A549 (cell line): ENCODE results near the gene SVEP1.

Experiments used
- CTCF ChIP-seq: fragments of >200 bp; sonication (Bioruptor Twin); formaldehyde crosslinking; IDR thresholded peaks from 3 replicates; pipeline ENCODE4 v1.5.1; 2016
- EP300 ChIP-seq, 2 experiments: fragments of >200 bp; sonication (Bioruptor Twin); formaldehyde crosslinking; IDR thresholded peaks; 2 replicates in 1 of 2; 3 replicates in 1 of 2; pipeline ENCODE4 v1.6.1; 2016 to 2017
- FOSB ChIP-seq: fragments of 250-450 bp; sonication (Bioruptor Pico); IDR thresholded peaks from 2 replicates; pipeline ENCODE4 v1.5.0; 2020; ENCODE audit warnings: mild to moderate bottlenecking, moderate library complexity
- JUN ChIP-seq, 2 experiments: fragments of >200 bp; sonication (Bioruptor Twin); formaldehyde crosslinking; IDR thresholded peaks; 2 replicates in 1 of 2; 3 replicates in 1 of 2; pipeline ENCODE4 v1.6.1; 2016 to 2017
- JUNB ChIP-seq: fragments of >200 bp; sonication (Bioruptor Twin); formaldehyde crosslinking; IDR thresholded peaks from 2 replicates; pipeline ENCODE4 v1.6.1; 2016
- MAFK ChIP-seq: fragments of 450-650 bp; IDR thresholded peaks from 2 replicates; pipeline ENCODE4 v1.6.1; 2014; ENCODE audit not compliant: partially characterized antibody
- MAX ChIP-seq: IDR thresholded peaks from 2 replicates; pipeline ENCODE4 v1.6.1; 2012
- PHF8 ChIP-seq: fragments of 200-600 bp; sonication (generic); IDR thresholded peaks from 2 replicates; pipeline ENCODE4 v1.6.1; 2016; ENCODE audit warnings: low read depth, mild to moderate bottlenecking, antibody characterized with exemption, moderate library complexity, borderline replicate concordance
- RCOR1 ChIP-seq: fragments of 150-350 bp; IDR thresholded peaks from 2 replicates; pipeline ENCODE4 v1.6.1; 2014; ENCODE audit warnings: antibody characterized with exemption, low read length, low read depth
- USF2 ChIP-seq: fragments of 450-650 bp; IDR thresholded peaks from 2 replicates; pipeline ENCODE4 v1.6.1; 2014; ENCODE audit warnings: antibody characterized with exemption

- TF ChIP-seq USF2 (no peak), JUNB (no peak), JUN (IDR thresholded peaks at IDR 0.05) (no peak), CTCF (no peak), MAFK (no peak), RCOR1 (no peak), FOSB (CRISPR knock-in tag) (no peak), MAX (no peak), EP300 (IDR thresholded peaks at IDR 0.05) (no peak), PHF8 (no peak)
These were observed 64.6 kb downstream of the SVEP1 start for GRCh38 chr9:110514897-110515296.
